Thymus (tissue), 11 donors: Measurements from ENCODE around the gene KRTAP10-3. TPM values are rescaled to one million over a fixed set of nuclear protein-coding genes. Genes with fewer than 3 reads are reported as not detected.
"Not testable (repeated sequence)": the region's sequence is repeated elsewhere in the genome, so short reads cannot be mapped to it uniquely, and the experiment has no call there.

Source experiments
- DNase-seq, 9 donors: peaks; one replicate each; pipeline ENCODE4 v3.0.0-alpha.2; 2013; ENCODE audit warnings: low spot score in 9 of 9, low read depth in 6 of 9, missing footprints in 1 of 9
- H3K27ac ChIP-seq, 2 donors: one replicate each; pipeline ENCODE4 v1.5.1; 2013; ENCODE audit warnings: control low read depth in 1 of 2, low read depth in 1 of 2, low read length in 1 of 2, mild to moderate bottlenecking in 1 of 2, moderate library complexity in 1 of 2
- H3K27me3 ChIP-seq, 2 donors: one replicate each; pipeline ENCODE4 v1.5.1; 2013; ENCODE audit warnings: low read length in 1 of 2; ENCODE audit not compliant: control insufficient read depth in 2 of 2, insufficient read depth in 1 of 2
- H3K36me3 ChIP-seq, 2 donors: one replicate each; pipeline ENCODE4 v1.5.1; 2013; ENCODE audit warnings: low read length in 1 of 2, mild to moderate bottlenecking in 1 of 2, moderate library complexity in 1 of 2; ENCODE audit not compliant: control insufficient read depth in 2 of 2, insufficient read depth in 2 of 2
- H3K4me1 ChIP-seq, 2 donors: one replicate each; pipeline ENCODE4 v1.5.1; 2013; ENCODE audit warnings: low read length in 2 of 2; ENCODE audit not compliant: control insufficient read depth in 2 of 2, insufficient read depth in 2 of 2
- H3K4me3 ChIP-seq, 2 donors: one replicate each; pipeline ENCODE4 v1.5.1; 2013; ENCODE audit warnings: low read length in 2 of 2, control low read depth in 1 of 2, mild to moderate bottlenecking in 1 of 2
- H3K9me3 ChIP-seq, 2 donors: one replicate each; pipeline ENCODE4 v1.5.1; 2013; ENCODE audit warnings: low read length in 1 of 2, mild to moderate bottlenecking in 1 of 2; ENCODE audit not compliant: control insufficient read depth in 2 of 2, insufficient read depth in 1 of 2
- WGBS: extraction: QIAGEN DNeasy Blood & Tissue Kit; methylation state at CpG from one replicate; pipeline ENCODE4 v1.1.7; 2013; 5-methylcytosine and 5-hydroxymethylcytosine counted together
- polyA plus RNA-seq: library from polyadenylated mRNA; stranded (reverse); fragments of 200-250 nt; gene quantifications from one replicate; pipeline ENCODE4 v1.2.3, GENCODE V29; 2013
- total RNA-seq: library from RNA; stranded (reverse); fragments of 120-200 nt; gene quantifications from one replicate; pipeline ENCODE4 v1.2.4, GENCODE V29; 2013
- donor health status: healthy.

The KRTAP10-3 gene
- total and polyA plus RNA-seq, 2 donors, result not detected

- Histone ChIP-seq H3K4me3 (no peak overlapping the region), H3K9me3 (peaks cover 0 to 2% of the 10 kb centered on the region in 2 donors), H3K4me1 (peaks cover 0 to 4% of the 10 kb centered on the region in 2 donors), H3K36me3 (no peaks in the 10 kb centered on the region), H3K27me3 (peaks cover 0 to 10% of the 10 kb centered on the region in 2 donors), H3K27ac (no peak overlapping the region)
- WGBS, result 90% methylated on average over 13 of the region's 13 CpGs
- DNase-seq, result no peak
These were observed 5.9 kb downstream of the KRTAP10-3 start for GRCh38 chr21:44552681-44553080.

DNA sequence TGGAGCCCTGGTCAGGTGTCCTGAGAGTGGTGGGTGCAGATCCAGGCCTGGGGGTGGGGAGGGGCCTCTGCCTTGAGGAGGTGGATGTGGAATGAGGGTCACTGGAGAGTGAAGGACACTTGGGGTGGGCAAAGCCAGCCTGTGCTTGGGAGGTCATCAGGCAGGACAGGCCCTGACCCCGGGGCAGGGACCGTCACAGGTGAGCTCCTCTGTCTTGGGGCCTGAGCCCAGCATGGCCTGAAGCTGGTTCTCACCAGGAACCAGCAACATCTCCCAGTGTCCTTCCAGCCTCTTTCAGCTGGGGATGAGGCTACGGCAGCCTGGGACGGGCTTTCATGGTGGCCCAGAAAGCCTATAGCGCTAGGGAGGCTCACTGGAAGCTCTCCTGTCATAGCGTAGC, 6.5 kb downstream of the KRTAP10-3 start:
- H3K4me3 ChIP-seq, result no peak overlapping the region

DNA sequence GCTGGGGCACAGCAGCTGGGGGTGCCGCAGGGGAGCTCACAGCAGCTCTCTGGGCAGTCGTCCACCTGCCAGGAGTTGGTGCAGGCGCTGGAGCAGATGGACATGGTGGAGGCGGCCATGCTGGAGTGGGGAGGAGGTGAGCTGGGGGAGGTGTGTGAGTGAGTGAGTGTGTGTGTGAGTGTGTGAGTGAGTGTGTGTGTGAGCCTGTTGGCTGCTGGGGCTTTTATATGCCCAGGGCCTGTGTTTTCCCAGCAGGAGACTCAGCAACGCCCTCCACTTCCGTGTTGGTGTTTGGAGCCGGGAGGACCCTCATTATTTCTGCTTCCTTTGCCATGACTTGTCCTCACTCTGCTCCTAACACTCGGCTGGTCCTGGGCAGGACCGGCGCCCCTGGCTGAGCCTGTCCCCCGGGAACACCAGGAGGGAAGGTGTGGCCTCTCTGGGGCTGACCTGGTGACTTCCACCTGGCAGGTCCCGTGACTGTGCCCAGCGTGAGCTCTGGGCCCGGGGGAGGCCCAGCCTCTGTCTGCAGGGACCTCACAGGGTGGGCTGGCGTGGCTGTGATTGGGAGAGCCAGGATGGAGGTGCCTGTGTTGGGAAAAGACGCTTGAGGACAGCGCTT, 7.1 kb downstream of the KRTAP10-3 start, which contains the start of gene KRTAP10-2:
TSS of gene KRTAP10-2 (minus strand) at position 166 of the 622 bp plus-strand sequence. CDS start at position 119, 47 bp downstream.
- H3K4me3 ChIP-seq, result no peak within 1 kb of the TSS
- peaks cover under 1 to 2% of the 10 kb centered on the region in 2 donors for H3K9me3 ChIP-seq
- peaks cover 0 to 6% of the 10 kb centered on the region in 2 donors for H3K27me3 ChIP-seq
- H3K36me3 ChIP-seq, result no peaks in the 10 kb centered on the region
- H3K4me1 ChIP-seq, result peaks cover 0 to 6% of the 10 kb centered on the region in 2 donors
- no peak for DNase-seq
- 84% methylated on average over 17 of the region's 17 CpGs for WGBS
- no peak within 1 kb of the TSS for H3K27ac ChIP-seq

More for the DNA sequence above, 6.5 kb downstream of the KRTAP10-3 start:
- Histone ChIP-seq H3K4me1 (peaks cover 0 to 6% of the 10 kb centered on the region in 2 donors), H3K9me3 (peaks cover 0 to 2% of the 10 kb centered on the region in 2 donors), H3K27me3 (peaks cover 0 to 6% of the 10 kb centered on the region in 2 donors), H3K27ac (no peak overlapping the region), H3K36me3 (no peaks in the 10 kb centered on the region)
- 88% methylated on average over 6 of the region's 6 CpGs for WGBS
- no peak for DNase-seq

DNA sequence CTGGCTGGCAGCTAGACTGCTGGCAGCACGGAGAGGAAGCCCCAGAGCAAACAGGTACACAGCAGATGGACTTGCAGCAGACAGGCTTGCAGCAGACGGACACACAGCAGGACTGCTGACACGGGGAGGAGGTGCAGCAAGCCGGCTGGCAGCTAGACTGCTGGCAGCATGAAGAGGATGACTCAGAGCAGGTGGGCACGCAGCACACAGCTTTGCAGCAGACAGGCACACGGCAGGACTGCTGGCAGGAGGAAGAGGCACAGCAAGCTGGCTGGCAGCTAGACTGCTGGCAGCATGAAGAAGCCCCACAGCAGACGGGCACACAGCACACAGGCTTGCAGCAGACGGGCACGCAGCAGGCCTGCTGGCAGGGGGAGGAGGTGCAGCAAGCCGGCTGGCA, 7.8 kb downstream of the KRTAP10-3 start:
- no peak for DNase-seq
- H3K27ac ChIP-seq, result no peak overlapping the region
- H3K9me3 ChIP-seq, result peaks cover 2 to 4% of the 10 kb centered on the region in 2 donors
- H3K27me3 ChIP-seq, result peaks cover 0 to 6% of the 10 kb centered on the region in 2 donors
- WGBS, result 82% methylated on average over 10 of the region's 10 CpGs
- no peak overlapping the region for H3K4me3 ChIP-seq
- peaks cover 0 to 6% of the 10 kb centered on the region in 2 donors for H3K4me1 ChIP-seq
- no peaks in the 10 kb centered on the region for H3K36me3 ChIP-seq

DNA sequence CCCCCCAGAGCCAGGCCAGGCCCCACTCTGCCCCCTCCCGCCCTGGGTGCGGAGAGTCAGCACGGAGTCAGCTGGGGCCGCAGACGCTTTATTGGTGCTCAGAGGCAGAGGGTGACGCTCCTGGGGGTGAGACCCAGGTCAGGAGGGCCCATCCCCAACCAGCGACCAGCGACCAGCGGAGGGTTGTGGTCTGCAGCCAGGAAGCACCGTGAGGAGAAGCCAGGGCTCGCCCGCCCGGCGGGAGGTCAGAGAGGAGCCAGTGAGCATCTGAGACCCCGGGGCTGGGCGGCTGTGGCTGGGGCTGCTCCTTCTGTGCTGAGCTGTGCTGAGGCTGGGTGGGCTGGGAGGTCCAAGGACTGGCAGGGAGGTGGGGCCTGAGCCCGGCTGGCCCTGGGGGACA, 8.3 kb downstream of the KRTAP10-3 start:
- DNase-seq, H3K27ac ChIP-seq, H3K27me3 ChIP-seq: not testable (repeated sequence)

DNA sequence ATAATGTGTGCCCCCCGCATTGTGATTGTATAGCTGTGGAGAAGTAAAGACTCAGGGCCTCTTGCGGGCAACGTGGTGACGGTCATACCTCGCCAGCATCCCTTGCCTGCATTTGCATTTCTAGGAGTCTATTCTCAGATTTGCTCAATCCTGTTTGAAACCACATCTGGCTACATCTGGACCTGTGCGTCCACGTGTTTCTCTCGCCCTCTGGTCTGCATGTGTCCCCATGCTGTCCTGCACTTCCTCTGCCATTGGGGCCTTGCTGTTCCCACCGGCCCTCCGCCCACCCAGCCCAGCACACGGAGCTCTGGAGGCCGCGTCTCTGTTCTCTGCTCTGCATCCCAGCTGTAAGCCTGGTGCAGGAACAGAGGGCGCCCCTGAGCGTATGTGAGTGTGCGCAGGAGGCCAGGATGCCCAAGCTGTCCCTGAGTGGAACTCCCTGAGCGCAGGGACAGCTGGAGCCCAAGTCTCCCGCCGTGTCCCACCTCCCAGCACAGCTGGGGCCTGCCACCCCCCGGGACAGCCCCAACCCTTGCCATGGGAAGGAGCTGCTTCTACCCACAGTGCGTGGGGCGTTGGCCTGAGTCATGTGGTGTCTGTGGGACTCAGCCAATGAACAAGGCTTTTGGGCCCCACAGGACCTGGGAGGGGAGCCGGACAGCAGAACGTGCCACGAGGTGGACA, 8.9 kb downstream of the KRTAP10-3 start:
- Histone ChIP-seq H3K4me1 (peaks cover 0 to 6% of the 10 kb centered on the region in 2 donors), H3K9me3 (peaks cover 2 to 4% of the 10 kb centered on the region in 2 donors), H3K36me3 (no peaks in the 10 kb centered on the region), H3K4me3 (no peak overlapping the region), H3K27me3 (peaks cover 0 to 6% of the 10 kb centered on the region in 2 donors), H3K27ac (peak overlapping the region in 1 of 2 donors; percentile 26)
- DNase-seq, result no peak
- 81% methylated on average over 25 of the region's 25 CpGs for WGBS

More for the DNA sequence above, 8.3 kb downstream of the KRTAP10-3 start:
- H3K4me1 ChIP-seq, H3K4me3 ChIP-seq, H3K9me3 ChIP-seq, H3K36me3 ChIP-seq: not testable (repeated sequence)
- 48% methylated on average over 17 of the region's 17 CpGs for WGBS

- DNase-seq, result no peak
- Histone ChIP-seq H3K4me3 (no peak overlapping the region), H3K27ac (peak overlapping the region in 1 of 2 donors; percentile 33), H3K9me3 (peaks cover 2 to 4% of the 10 kb centered on the region in 2 donors), H3K4me1 (peaks cover 0 to 6% of the 10 kb centered on the region in 2 donors), H3K36me3 (no peaks in the 10 kb centered on the region), H3K27me3 (peaks cover 0 to 6% of the 10 kb centered on the region in 2 donors)
- WGBS, result 57% methylated on average over 14 of the region's 14 CpGs
These were observed 9.7 kb downstream of the KRTAP10-3 start for GRCh38 chr21:44548922-44549321.

- no peak for DNase-seq
- Histone ChIP-seq H3K9me3 (peaks cover 2 to 4% of the 10 kb centered on the region in 2 donors), H3K36me3 (no peaks in the 10 kb centered on the region), H3K27ac (peak overlapping the region in 1 of 2 donors; percentile 33), H3K4me1 (peaks cover 0 to 6% of the 10 kb centered on the region in 2 donors), H3K4me3 (no peak overlapping the region), H3K27me3 (peaks cover 0 to 6% of the 10 kb centered on the region in 2 donors)
- 79% methylated on average over 13 of the region's 13 CpGs for WGBS
These were observed 10.2 kb downstream of the KRTAP10-3 start for GRCh38 chr21:44548381-44548780.
